Endothelial cell of umbilical vein (primary cell): Measurements from ENCODE around the gene MEF2C. TPM values are rescaled to one million over a fixed set of nuclear protein-coding genes. Genes with fewer than 3 reads are reported as not detected.

Experiments
- BruUV-seq: library from RNA; stranded (reverse); fragments of 400-500 nt; replicated peaks from 2 replicates; lab custom pipeline; 2021; lab: Mats Ljungman, UMichigan
- CTCF ChIA-PET: fragments of 300-600, 350-600 bp; sonication (Branson Sonifier 250); formaldehyde crosslinking; loops from one replicate; lab custom pipeline; 2021; ENCODE audit warnings: antibody characterized with exemption, inconsistent platforms; lab: Charles Lee
- POLR2A ChIA-PET: fragments of 300-600, 350-600 bp; sonication (Branson Sonifier 250); formaldehyde crosslinking; loops from one replicate; lab custom pipeline; 2021; ENCODE audit warnings: antibody characterized with exemption, inconsistent platforms; lab: Charles Lee
- DNase-seq: peaks from one replicate; pipeline ENCODE4 v3.0.0-alpha.2; 2011; ENCODE audit warnings: low read depth, low spot score
- FAIRE-seq: peaks from 2 replicates; lab custom pipeline; 2011; peaks lifted over from hg19 to GRCh38; lab: Jason Lieb, UNC
- H2AFZ ChIP-seq: 2 replicates; pipeline ENCODE4 v1.6.0; 2012; ENCODE audit warnings: low read depth, low read length, control low read depth, inconsistent platforms
- H3K27ac ChIP-seq: 2 replicates; pipeline ENCODE4 v1.5.1; 2011; ENCODE audit warnings: low read depth, mild to moderate bottlenecking, control low read depth, low read length, moderate library complexity; ENCODE audit not compliant: insufficient read depth
- H3K27me3 ChIP-seq, 2 experiments: 2 replicates each; pipeline versions ENCODE4 v1.6.0 to v1.6.1; 2011; ENCODE audit warnings: low read length in 2 of 2, mixed read lengths in 1 of 2; ENCODE audit not compliant: control insufficient read depth in 2 of 2, insufficient read depth in 2 of 2
- H3K36me3 ChIP-seq, 2 experiments: 2 replicates in 1 of 2; 3 replicates in 1 of 2; pipeline ENCODE4 v1.5.1; 2011; ENCODE audit warnings: low read length in 2 of 2, mild to moderate bottlenecking in 1 of 2, moderate library complexity in 1 of 2; ENCODE audit not compliant: control insufficient read depth in 2 of 2, insufficient read depth in 2 of 2; ENCODE audit errors: extremely low read depth in 1 of 2
- H3K4me1 ChIP-seq: 3 replicates; pipeline ENCODE4 v1.5.1; 2011; ENCODE audit warnings: mild to moderate bottlenecking, low read length; ENCODE audit not compliant: control insufficient read depth, insufficient read depth; ENCODE audit errors: extremely low read depth
- H3K4me2 ChIP-seq: 2 replicates; pipeline ENCODE4 v1.6.1; 2011; ENCODE audit warnings: low read length, control low read depth, mixed read lengths; ENCODE audit not compliant: insufficient read depth
- H3K4me3 ChIP-seq, 3 experiments: fragments of 200-600 bp in 1 of 3; sonication (generic), shearing (Covaris generic) in 1 of 3; replicated peaks in 1 of 3; 2 replicates each; pipeline ENCODE4 v1.5.1; 2011 to 2016; ENCODE audit warnings: control low read depth in 3 of 3, low read length in 3 of 3, mild to moderate bottlenecking in 2 of 3, inconsistent platforms in 1 of 3, low read depth in 1 of 3, moderate library complexity in 1 of 3; ENCODE audit not compliant: insufficient read depth in 1 of 3
- H3K79me2 ChIP-seq: 2 replicates; pipeline ENCODE4 v1.6.0; 2012; ENCODE audit warnings: low read length, inconsistent platforms; ENCODE audit not compliant: control insufficient read depth, insufficient read depth
- H3K9ac ChIP-seq: replicated peaks from 2 replicates; pipeline ENCODE3; 2011; ENCODE audit warnings: low read length, control low read depth; ENCODE audit not compliant: insufficient read depth; ENCODE audit errors: extremely low read depth
- H3K9me1 ChIP-seq: replicated peaks from 3 replicates; pipeline ENCODE4 v1.6.0; 2011; ENCODE audit warnings: mild to moderate bottlenecking, low read length; ENCODE audit not compliant: control insufficient read depth, insufficient read depth; ENCODE audit errors: extremely low read depth
- H3K9me3 ChIP-seq: replicated peaks from 2 replicates; pipeline ENCODE4 v1.5.1; 2012; ENCODE audit warnings: low read length, inconsistent platforms; ENCODE audit not compliant: control insufficient read depth, insufficient read depth
- H4K20me1 ChIP-seq: replicated peaks from 2 replicates; pipeline ENCODE3; 2011; ENCODE audit warnings: mild to moderate bottlenecking, low read length; ENCODE audit not compliant: control insufficient read depth, insufficient read depth; ENCODE audit errors: extremely low read depth
- CTCF ChIP-seq, 2 donors: IDR thresholded peaks; 1 replicate in 1 of 2; 2 replicates in 1 of 2; pipeline ENCODE4 v1.5.1; 2011; ENCODE audit warnings: low read length in 2 of 2, mild to moderate bottlenecking in 2 of 2, moderate library complexity in 2 of 2, control low read depth in 1 of 2, inconsistent platforms in 1 of 2, low read depth in 1 of 2; ENCODE audit not compliant: insufficient read depth in 1 of 2; ENCODE audit errors: extremely low read depth in 1 of 2
- EZH2 ChIP-seq: IDR thresholded peaks from 2 replicates; pipeline ENCODE4 v1.6.1; 2012; ENCODE audit warnings: borderline replicate concordance, low read depth, mild to moderate bottlenecking, moderate library complexity, low read length, inconsistent platforms; ENCODE audit not compliant: severe bottlenecking
- FOS ChIP-seq: IDR thresholded peaks from 2 replicates; pipeline ENCODE4 v1.6.1; 2011; ENCODE audit warnings: mild to moderate bottlenecking, low read length, moderate library complexity, borderline replicate concordance; ENCODE audit not compliant: insufficient read depth
- GATA2 ChIP-seq: IDR thresholded peaks from 2 replicates; pipeline ENCODE4 v1.7.0; 2011; ENCODE audit warnings: low read depth, mild to moderate bottlenecking, moderate library complexity, mixed read lengths, low read length; ENCODE audit not compliant: insufficient read length, insufficient read depth
- JUN ChIP-seq: IDR thresholded peaks from 2 replicates; pipeline ENCODE4 v1.6.1; 2011; ENCODE audit warnings: borderline replicate concordance, low read depth; ENCODE audit not compliant: insufficient read length, insufficient read depth
- MAX ChIP-seq: IDR thresholded peaks from 2 replicates; pipeline ENCODE4 v1.6.1; 2011; ENCODE audit not compliant: insufficient read depth, insufficient read length
- MYC ChIP-seq: IDR thresholded peaks from one replicate; pipeline ENCODE4 v1.6.1; 2011; ENCODE audit warnings: mild to moderate bottlenecking, low read depth, low read length
- POLR2A ChIP-seq: IDR thresholded peaks from 2 replicates; pipeline ENCODE4 v1.6.1; 2012; ENCODE audit warnings: low read depth, mild to moderate bottlenecking, control low read depth, low read length
- POLR2AphosphoS5 ChIP-seq: IDR thresholded peaks from 2 replicates; pipeline ENCODE4 v1.6.1; 2012; ENCODE audit warnings: low read depth, mild to moderate bottlenecking, control low read depth, low read length, moderate library complexity; ENCODE audit not compliant: insufficient read depth
- dilution Hi-C: fragments of 300-500 bp; cut with MboI; formaldehyde crosslinking; loops from one replicate; pipeline ENCODE4 v1.15.0; 2019; ENCODE audit warnings: low sequenced_read_pairs; ENCODE audit not compliant: extremely low pct_ligation_motif_present
- intact Hi-C: fragments of 100-400 bp; cut with micrococcal nuclease; formaldehyde crosslinking; loops from one replicate; pipeline ENCODE4 v1.10.0; 2022
- polyA plus RNA-seq, 4 experiments: library from polyadenylated mRNA; depleted of rRNA in 3 of 4; stranded (reverse) in 3 of 4; unstranded in 1 of 4; fragments of >200 nt; gene quantifications; 2 replicates each; pipeline versions ENCODE4 v1.2.1 to v1.2.3, GENCODE V29; 2011 to 2012; ENCODE audit warnings: missing spikeins in 1 of 4
- total RNA-seq: library from RNA; stranded (reverse); gene quantifications from 2 replicates; pipeline ENCODE4 v1.2.3, GENCODE V29; 2021

Gene MEF2C
- total and polyA plus RNA-seq, 2 donors (not counting 3 experiments of a cell fraction or from before 2014, with no cell fraction given) = 21.2 to 67.7 TPM

- DNase-seq (no peak), FAIRE-seq (no peak)
- Histone ChIP-seq H3K4me2 (no peak overlapping the region), H3K9ac (no peak overlapping the region), H3K4me1 (peaks cover 13% of the 10 kb centered on the region), H2AFZ (no peak overlapping the region), H3K36me3 (no peaks in the 10 kb centered on the region), H3K9me3 (no peaks in the 10 kb centered on the region), H3K9me1 (no peaks in the 10 kb centered on the region), H3K4me3 (no peak overlapping the region), H3K27ac (no peak overlapping the region), H3K79me2 (peaks cover 9% of the 10 kb centered on the region), H4K20me1 (no peaks in the 10 kb centered on the region), H3K27me3 (no peaks in the 10 kb centered on the region)
- CTCF ChIA-PET = interaction anchor here (1.0 to 7.8 kb wide), 2 partner anchors 11 to 159 kb away, joined by 3 to 164 read pairs; no protein-coding TSS in a partner anchor
- no TSS peak for BruUV-seq
- no peak for TF ChIP-seq CTCF (IDR thresholded peaks at IDR 0.05; ENCODE audit: extremely low read depth in 1 of 2, insufficient read depth in 1 of 2, low read depth in 1 of 2, low read length in 2 of 2)
- dilution Hi-C loops = no loop called here
- POLR2A ChIA-PET = no interaction called here
- intact Hi-C loops = loop anchor here (5.0 to 10.0 kb wide), 2 partner anchors 348 to 1520 kb away; partner anchors contain the start of gene CETN3
Measured at GRCh38 chr5:88886746-88887341, 3.9 kb upstream of the MEF2C start.

GRCh38 chr5:88886252-88886651 is 3.3 kb upstream of the MEF2C start:
- no peaks in the 10 kb centered on the region for H3K27me3 ChIP-seq
- peak overlapping the region; percentile 66 for H2AFZ ChIP-seq
- H3K79me2 ChIP-seq = peaks cover 15% of the 10 kb centered on the region
- intact Hi-C loops = loop anchor here (5.0 to 10.0 kb wide), 2 partner anchors 349 to 1521 kb away; partner anchors contain the start of gene CETN3
- H3K9me3 ChIP-seq = no peaks in the 10 kb centered on the region
- H3K36me3 ChIP-seq = no peaks in the 10 kb centered on the region
- peak overlapping the region; percentile 47 for H3K4me2 ChIP-seq
- TF ChIP-seq MAX (no peak), FOS (no peak), GATA2 (no peak), CTCF (IDR thresholded peaks at IDR 0.05; ENCODE audit: extremely low read depth in 1 of 2, insufficient read depth in 1 of 2, low read depth in 1 of 2, low read length in 2 of 2) (no peak), EZH2 (no peak), MYC (no peak), JUN (no peak), POLR2A (no peak), POLR2AphosphoS5 (no peak)
- H3K4me3 ChIP-seq = peak overlapping the region in 2 of 3 experiments; percentile 13 to 28
- DNase-seq = peak; percentile 28
- no peaks in the 10 kb centered on the region for H4K20me1 ChIP-seq
- no peak overlapping the region for H3K27ac ChIP-seq
- dilution Hi-C loops = no loop called here
- H3K4me1 ChIP-seq = peaks cover 13% of the 10 kb centered on the region
- BruUV-seq = no TSS peak
- no peaks in the 10 kb centered on the region for H3K9me1 ChIP-seq
- POLR2A ChIA-PET = no interaction called here
- no peak for FAIRE-seq
- H3K9ac ChIP-seq = no peak overlapping the region
- CTCF ChIA-PET = interaction anchor here (1.0 to 7.8 kb wide), 3 partner anchors 11 to 158 kb away, joined by 3 to 164 read pairs (median 3); no protein-coding TSS in a partner anchor
